ENCODE data around the gene PLET1.

PLET1 gene

GRCh38 chr11:112260490-112260889 is at the start of gene PLET1:
TSS of gene PLET1 (minus strand) at chr11:112260860. CDS start at chr11:112260589, 271 bp downstream.
- TF ChIP-seq CTCF (IDR thresholded peaks at IDR 0.05; ENCODE audit: low read depth, low read length), result no peak
- H3K4me3 ChIP-seq (ENCODE audit: low read depth, low read length), result no peak within 1 kb of the TSS

- H3K4me3 ChIP-seq (ENCODE audit: low read depth, low read length), result no peak overlapping the region
- no peak for TF ChIP-seq CTCF (IDR thresholded peaks at IDR 0.05; ENCODE audit: low read depth, low read length)
Observed at GRCh38 chr11:112310419-112310818, 49.8 kb upstream of the PLET1 start.

- no peak for TF ChIP-seq CTCF (IDR thresholded peaks at IDR 0.05; ENCODE audit: low read depth, low read length)
- no peak overlapping the region for H3K4me3 ChIP-seq (ENCODE audit: low read depth, low read length)
Observed at GRCh38 chr11:112308651-112309050, 48.0 kb upstream of the PLET1 start.

- no peak overlapping the region for H3K4me3 ChIP-seq (ENCODE audit: low read depth, low read length)
- no peak for TF ChIP-seq CTCF (IDR thresholded peaks at IDR 0.05; ENCODE audit: low read depth, low read length)
Observed at GRCh38 chr11:112307616-112308015, 47.0 kb upstream of the PLET1 start.

GRCh38 chr11:112306230-112306629 is 45.6 kb upstream of the PLET1 start:
- no peak for TF ChIP-seq CTCF (IDR thresholded peaks at IDR 0.05; ENCODE audit: low read depth, low read length)
- no peak overlapping the region for H3K4me3 ChIP-seq (ENCODE audit: low read depth, low read length)

GRCh38 chr11:112304914-112305313 is 44.3 kb upstream of the PLET1 start:
- no peak for TF ChIP-seq CTCF (IDR thresholded peaks at IDR 0.05; ENCODE audit: low read depth, low read length)
- no peak overlapping the region for H3K4me3 ChIP-seq (ENCODE audit: low read depth, low read length)

GRCh38 chr11:112303616-112304015 is 43.0 kb upstream of the PLET1 start:
- no peak overlapping the region for H3K4me3 ChIP-seq (ENCODE audit: low read depth, low read length)
- no peak for TF ChIP-seq CTCF (IDR thresholded peaks at IDR 0.05; ENCODE audit: low read depth, low read length)

Data from WI38 (cell line).